Ovary (tissue), 10 donors: Measurements from ENCODE around the gene ZNG1E. TPM values are rescaled to one million over a fixed set of nuclear protein-coding genes. Genes with fewer than 3 reads are reported as not detected.
"Not testable (repeated sequence)": the region's sequence is repeated elsewhere in the genome, so short reads cannot be mapped to it uniquely, and the experiment has no call there.

ENCODE experiments used
- DNase-seq, 5 donors: peaks; one replicate each; pipeline ENCODE4 v3.0.0-alpha.2; 2019 to 2020
- H3K27ac ChIP-seq, 2 donors: fragments of 200-600 bp; one replicate each; pipeline versions ENCODE4 v1.5.1 to v1.8.0; 2019 to 2022
- H3K27me3 ChIP-seq: fragments of 200-600 bp; one replicate; pipeline ENCODE4 v1.8.0; 2022
- H3K36me3 ChIP-seq: fragments of 200-600 bp; sonication (generic); one replicate; pipeline ENCODE4 v1.5.1; 2019
- H3K4me1 ChIP-seq: one replicate; pipeline ENCODE4 v1.8.1; 2013; ENCODE audit warnings: mild to moderate bottlenecking, moderate library complexity; ENCODE audit not compliant: insufficient read depth
- H3K4me3 ChIP-seq: fragments of 200-600 bp; sonication (generic); one replicate; pipeline ENCODE4 v1.5.1; 2017
- H3K9me3 ChIP-seq, 2 donors: fragments of 200-600 bp in 1 of 2; sonication (generic) in 1 of 2; one replicate each; pipeline versions ENCODE4 v1.5.1 to v1.8.1; 2013 to 2019; ENCODE audit warnings: mild to moderate bottlenecking in 1 of 2, moderate library complexity in 1 of 2
- WGBS, 3 donors: extraction: QIAGEN DNeasy Blood & Tissue Kit in 1 of 3; methylation state at CpG; one replicate each; pipeline versions ENCODE4 v1.1.5 to v1.1.7; 2013 to 2017; 5-methylcytosine and 5-hydroxymethylcytosine counted together
- intact Hi-C, 4 donors: fragments of 100-400 bp; cut with DNase I; formaldehyde crosslinking; loops; one replicate each; pipeline versions ENCODE4 v1.11.0 to v1.15.1; 2022 to 2023
- long read RNA-seq, 3 donors: library from polyadenylated mRNA in 2 of 3; unstranded in 2 of 3; transcript quantifications; one replicate each; pipeline ENCODE4 v2.0.0 and lab custom pipeline, GENCODE V29; 2021 to 2026
- polyA plus RNA-seq, 2 donors: library from polyadenylated mRNA; stranded (reverse); fragments of 200-250 nt in 1 of 2; fragments of 350-450 nt in 1 of 2; fragmentation: Illumina TruSeq in 1 of 2; extraction: RNeasy Lipid Tissue Mini Kit (QIAGEN cat#74804) in 1 of 2; gene quantifications; one replicate each; pipeline ENCODE4 v1.2.3, GENCODE V29; 2013 to 2014
- total RNA-seq, 7 donors: library from RNA; depleted of rRNA in 2 of 7; stranded (reverse); fragments of >200 nt in 2 of 7; fragmentation: NEBNext Ultra II Directional in 3 of 7; extraction: Animal tissue kit (Norgen Biotek cat#: 25700) in 3 of 7; gene quantifications; one replicate each; pipeline versions ENCODE4 v1.1.0 to v1.2.4, GENCODE V29; 2016 to 2023
- donor health status: DM: no; HTN: no; CAD: no; lungs with moderate emphysema.
- donor health status: DM: no; HTN: no; CAD: no.
- donor health status: Bipolar disorder and iron deficiency.
- donor health status: DM: yes; HTN: yes; CAD: no.
- donor health status: DM: no; HTN: no; CAD: no.
- donor health status: DM: yes; HTN: yes; CAD: no.

Gene ZNG1E
- total RNA-seq, result 10 to 100 TPM; 22.2 to 50.3 (median 36.4) TPM
- 10 to 100 TPM; 19.6 to 20.4 TPM for polyA plus RNA-seq
- long read RNA-seq, donor 1, transcript CBWD5-233 (16 exons, 1,411 nt), result minor isoform, 9 of 82 reads
- long read RNA-seq, donor 1, transcript CBWD5-207 (15 exons, 1,791 nt), result major isoform, 12 of 82 reads
- long read RNA-seq, donor 1, transcript CBWD5-220 (14 exons, 1,648 nt), result minor isoform, 5 of 82 reads
- long read RNA-seq, donor 1, transcript CBWD5-202 (3 exons, 1,347 nt), result minor isoform, 7 of 82 reads
- long read RNA-seq, donor 1, partial matches to known transcripts, result 16 of 82 reads
- long read RNA-seq, donor 1, other reads (novel, unspliced or antisense), result 31 of 82 reads
- long read RNA-seq, donor 2, transcript CBWD5-202 (3 exons, 1,347 nt), result major isoform, 64 of 86 reads
- long read RNA-seq, donor 2, partial matches to known transcripts, result 13 of 86 reads
- long read RNA-seq, donor 2, other reads (novel, unspliced or antisense), result 0 of 86 reads
- long read RNA-seq, donor 3, transcript CBWD5-233 (16 exons, 1,411 nt), result minor isoform, 6 of 41 reads
- long read RNA-seq, donor 3, transcript CBWD5-202 (3 exons, 1,347 nt), result major isoform, 17 of 41 reads
- long read RNA-seq, donor 3, partial matches to known transcripts, result 1 of 41 reads
- long read RNA-seq, donor 3, other reads (novel, unspliced or antisense), result 12 of 41 reads

DNA sequence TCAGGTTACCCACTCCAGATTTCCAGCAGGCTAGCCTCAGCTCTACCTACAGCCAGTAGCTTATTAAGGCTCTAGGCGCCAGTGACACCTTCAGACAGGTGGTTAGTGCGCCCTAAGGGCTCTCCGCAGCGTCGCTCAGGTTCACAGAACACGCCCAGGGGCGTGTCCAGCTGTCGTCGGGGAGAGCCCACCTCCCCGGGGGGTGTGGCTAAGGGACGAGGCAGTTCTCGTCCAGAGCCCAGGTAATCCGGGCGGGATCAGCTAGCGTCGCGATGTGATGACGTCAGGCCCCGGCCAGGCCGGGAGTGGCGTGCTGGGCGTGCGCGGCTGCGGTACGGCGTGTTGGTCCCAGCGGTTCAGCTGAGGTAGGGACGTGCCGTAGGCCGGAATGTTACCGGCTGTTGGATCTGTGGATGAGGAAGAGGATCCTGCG is at the start of gene ZNG1E:
Gene ZNG1E (plus strand): TSS at position 340 of the 433 bp plus-strand sequence. CDS start 49 bp downstream, at position 389.
- H3K27me3 ChIP-seq, intact Hi-C loops, H3K9me3 ChIP-seq, H3K4me1 ChIP-seq, H3K36me3 ChIP-seq: not testable (repeated sequence)
- 0% methylated on average over 1 to 11 of the region's 33 CpGs; no CpG with 5 or more reads in 1 of the 3 donors for WGBS, 3 donors
- Histone ChIP-seq H3K27ac (peak within 1 kb of the TSS in 1 of 2 donors; percentile 29), H3K4me3 (peak within 1 kb of the TSS; percentile 46)
- peak; percentile 45 to 76 (median 53) for DNase-seq

DNA sequence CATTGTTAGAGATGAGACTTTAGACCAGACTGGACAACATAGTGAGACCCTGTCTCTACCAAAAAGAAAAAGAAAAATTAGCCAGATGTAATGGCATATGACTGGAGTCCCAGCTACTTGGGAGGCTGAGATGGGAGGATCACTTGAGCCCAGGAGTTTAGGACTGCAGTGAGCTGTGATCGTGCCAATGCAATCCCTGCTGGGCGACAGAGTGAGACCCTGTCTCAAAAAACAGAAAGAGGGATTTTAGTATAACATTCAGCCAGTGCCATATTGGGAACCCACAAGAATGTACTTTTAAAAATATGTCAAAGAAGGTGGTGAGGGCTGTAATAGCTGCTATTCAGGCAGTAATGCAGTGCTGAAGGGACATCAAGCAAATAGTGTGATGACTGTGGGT is 2.1 kb upstream of the ZNG1E start:
- H3K4me1 ChIP-seq, DNase-seq, H3K27ac ChIP-seq, H3K36me3 ChIP-seq, H3K9me3 ChIP-seq, H3K27me3 ChIP-seq, intact Hi-C loops, H3K4me3 ChIP-seq: not testable (repeated sequence)
- 70 to 89% (median 78%) methylated on average over 2 of the region's 2 CpGs for WGBS, 3 donors

DNA sequence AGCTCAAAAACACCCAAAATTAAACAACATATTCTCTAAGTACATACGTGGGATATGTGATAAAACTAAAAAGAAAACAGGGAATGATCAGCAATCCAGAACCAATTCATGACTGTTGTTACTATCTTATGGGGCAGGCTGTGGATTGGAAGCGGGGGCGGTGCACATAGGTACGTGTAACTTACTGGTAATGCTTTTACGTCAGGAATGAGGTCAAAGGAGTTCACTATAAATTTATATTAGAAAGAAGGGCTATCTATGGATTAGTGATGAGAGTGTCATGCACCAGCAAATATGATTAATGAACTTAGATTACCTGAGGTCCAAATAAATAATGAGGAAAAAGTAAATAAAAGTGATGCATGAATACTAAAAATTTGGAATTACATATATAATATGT is 710 bp upstream of the ZNG1E start:
- H3K36me3 ChIP-seq, H3K4me1 ChIP-seq, DNase-seq, H3K27me3 ChIP-seq, H3K27ac ChIP-seq, H3K4me3 ChIP-seq, H3K9me3 ChIP-seq, intact Hi-C loops: not testable (repeated sequence)
- WGBS, 3 donors, result 30 to 38% (median 32%) methylated on average over 4 to 5 of the region's 5 CpGs

DNA sequence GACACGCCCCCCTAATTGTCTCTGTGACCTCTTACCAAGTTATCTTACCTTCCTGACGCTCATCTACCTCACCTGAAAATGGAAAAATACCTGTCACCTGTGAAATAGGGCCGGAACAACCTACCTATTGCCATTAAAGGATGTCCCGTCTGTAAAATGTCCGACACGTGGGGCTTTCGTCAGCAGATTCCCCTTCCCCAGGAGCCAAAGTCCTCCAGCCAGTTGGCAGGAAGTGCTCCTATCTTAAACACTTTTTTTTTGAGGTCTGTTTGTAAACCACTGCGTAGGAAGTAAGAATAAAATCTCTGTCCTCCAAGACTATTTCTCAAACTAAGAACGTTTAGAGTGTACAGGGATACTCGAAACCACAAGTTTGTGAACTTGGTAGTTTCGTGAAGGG is 661 bp downstream of the ZNG1E start:
- H3K36me3 ChIP-seq, intact Hi-C loops, H3K9me3 ChIP-seq, H3K4me1 ChIP-seq, H3K27me3 ChIP-seq: not testable (repeated sequence)
- Histone ChIP-seq H3K27ac (peak overlapping the region in 1 of 2 donors; percentile 29), H3K4me3 (peak overlapping the region; percentile 23)
- DNase-seq, result peak in 2 of 5 donors; percentile 16 to 22
- 0 to 2% (median 1%) methylated on average over 5 to 6 of the region's 11 CpGs for WGBS, 3 donors

- H3K27ac ChIP-seq, H3K27me3 ChIP-seq, H3K4me3 ChIP-seq, DNase-seq, H3K9me3 ChIP-seq, H3K36me3 ChIP-seq, intact Hi-C loops, H3K4me1 ChIP-seq: not testable (repeated sequence)
- WGBS, 3 donors, result 25 to 43% (median 36%) methylated on average over 3 of the region's 3 CpGs
Measured at GRCh38 chr9:65678533-65678932, 2.8 kb downstream of the ZNG1E start.

GRCh38 chr9:65703550-65703949 is 27.8 kb downstream of the ZNG1E start:
- intact Hi-C loops, H3K36me3 ChIP-seq, H3K9me3 ChIP-seq, H3K4me1 ChIP-seq, DNase-seq, H3K4me3 ChIP-seq, H3K27me3 ChIP-seq, H3K27ac ChIP-seq: not testable (repeated sequence)
- 80% methylated on average over 1 of the region's 2 CpGs; no CpG with 5 or more reads in 2 of the 3 donors for WGBS, 3 donors

- H3K36me3 ChIP-seq, H3K4me3 ChIP-seq, H3K4me1 ChIP-seq, H3K27ac ChIP-seq, H3K27me3 ChIP-seq, DNase-seq, H3K9me3 ChIP-seq, intact Hi-C loops: not testable (repeated sequence)
- WGBS, 3 donors, result 80 to 83% (median 81%) methylated on average over 2 to 3 of the region's 5 CpGs
Measured at GRCh38 chr9:65714445-65714844, 38.7 kb downstream of the ZNG1E start.

GRCh38 chr9:65737096-65737564 is 61.4 kb downstream of the ZNG1E start, which contains the start of gene FOXD4L4:
Gene FOXD4L4, plus strand, starts transcription at chr9:65737146. Its CDS starts 0 bp downstream, at chr9:65737146.
- intact Hi-C loops, H3K27ac ChIP-seq, H3K27me3 ChIP-seq, H3K4me1 ChIP-seq, H3K36me3 ChIP-seq, H3K9me3 ChIP-seq, H3K4me3 ChIP-seq: not testable (repeated sequence)
- peak in 1 of 5 donors; percentile 17 for DNase-seq
- WGBS, 3 donors, result 9 to 19% (median 15%) methylated on average over 11 to 17 of the region's 38 CpGs

DNA sequence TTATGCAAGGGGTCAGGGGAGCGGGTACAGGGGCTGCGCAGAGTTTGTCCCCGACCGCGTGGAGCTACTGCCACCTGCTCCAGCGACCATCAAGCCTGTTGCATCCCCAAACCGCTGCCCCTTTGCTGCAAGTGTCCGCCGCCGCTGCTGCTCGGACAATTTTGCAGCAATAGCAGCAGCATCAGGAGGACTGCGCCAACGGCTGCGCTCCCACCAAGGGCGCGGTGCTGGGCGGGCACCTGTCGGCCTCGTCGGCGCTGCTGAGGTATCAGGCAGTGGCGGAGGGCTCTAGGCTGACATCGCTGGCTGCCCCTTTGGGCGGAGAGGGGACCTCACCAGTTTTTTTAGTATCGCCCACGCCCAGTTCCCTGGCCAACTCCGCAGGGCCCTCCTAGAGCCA is 62.4 kb downstream of the ZNG1E start:
- H3K4me1 ChIP-seq, DNase-seq, H3K36me3 ChIP-seq, H3K27me3 ChIP-seq, intact Hi-C loops, H3K4me3 ChIP-seq, H3K9me3 ChIP-seq, H3K27ac ChIP-seq: not testable (repeated sequence)
- 10% methylated on average over 2 of the region's 27 CpGs; no CpG with 5 or more reads in 2 of the 3 donors for WGBS, 3 donors
